NCI-H2107 treated with DMSO at 0.1 percent for 48 hours (cell line): ENCODE measurements around the gene UQCC3.
"Not testable (repeated sequence)": the region's sequence is repeated elsewhere in the genome, so short reads cannot be mapped to it uniquely, and the experiment has no call there.

Experiments
- DNase-seq: peaks from one replicate; lab custom pipeline; 2025; ENCODE audit not compliant: unreplicated experiment; lab: John Stamatoyannopoulos, UW

UQCC3 gene

GRCh38 chr11:62671608-62672389 is at the start of gene UQCC3, which contains the start of gene LBHD1:
TSS of gene UQCC3 (plus strand) at chr11:62671673. CDS start at chr11:62671746, 73 bp downstream.
TSS of gene LBHD1 (minus strand) at chr11:62672267. CDS start at chr11:62670031, 2,236 bp downstream.
- DNase-seq = peak; percentile 38

DNA sequence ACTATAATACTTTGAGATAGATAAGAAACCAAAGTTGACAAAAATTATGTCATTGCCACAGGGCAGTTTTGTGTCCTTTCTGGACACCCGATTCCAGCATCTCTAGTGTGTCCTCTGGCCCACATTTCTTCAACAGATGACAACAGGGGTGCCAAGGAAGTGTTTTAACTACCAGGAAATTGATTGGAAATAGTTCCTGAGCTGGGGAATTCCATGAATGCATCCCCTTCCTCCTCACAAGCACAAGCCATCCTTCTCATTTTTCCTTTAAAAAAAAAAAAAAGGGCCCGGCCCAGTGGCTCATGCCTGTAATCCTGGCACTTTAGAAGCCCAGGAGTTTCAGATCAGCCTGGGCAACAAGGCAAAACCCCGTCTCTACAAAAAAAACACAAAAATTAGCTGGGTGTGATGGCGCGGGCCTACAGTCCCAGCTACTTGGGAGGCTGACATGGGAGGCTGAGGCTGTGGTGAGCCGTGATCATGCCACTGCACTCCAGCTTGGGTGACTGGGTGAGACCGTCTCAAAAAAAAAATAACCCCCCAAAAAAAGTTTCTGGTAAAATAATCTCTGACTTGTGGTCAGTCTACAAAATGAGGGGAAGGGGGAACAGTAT is 48.9 kb upstream of the UQCC3 start:
- no peak for DNase-seq

- no peak for DNase-seq
These were observed 43.8 kb upstream of the UQCC3 start for GRCh38 chr11:62627713-62628112.

- no peak for DNase-seq
These were observed 39.0 kb upstream of the UQCC3 start for GRCh38 chr11:62632492-62632891.

GRCh38 chr11:62644220-62644619 is 27.3 kb upstream of the UQCC3 start:
- DNase-seq = no peak

GRCh38 chr11:62645671-62645945 is 25.9 kb upstream of the UQCC3 start:
- no peak for DNase-seq

DNA sequence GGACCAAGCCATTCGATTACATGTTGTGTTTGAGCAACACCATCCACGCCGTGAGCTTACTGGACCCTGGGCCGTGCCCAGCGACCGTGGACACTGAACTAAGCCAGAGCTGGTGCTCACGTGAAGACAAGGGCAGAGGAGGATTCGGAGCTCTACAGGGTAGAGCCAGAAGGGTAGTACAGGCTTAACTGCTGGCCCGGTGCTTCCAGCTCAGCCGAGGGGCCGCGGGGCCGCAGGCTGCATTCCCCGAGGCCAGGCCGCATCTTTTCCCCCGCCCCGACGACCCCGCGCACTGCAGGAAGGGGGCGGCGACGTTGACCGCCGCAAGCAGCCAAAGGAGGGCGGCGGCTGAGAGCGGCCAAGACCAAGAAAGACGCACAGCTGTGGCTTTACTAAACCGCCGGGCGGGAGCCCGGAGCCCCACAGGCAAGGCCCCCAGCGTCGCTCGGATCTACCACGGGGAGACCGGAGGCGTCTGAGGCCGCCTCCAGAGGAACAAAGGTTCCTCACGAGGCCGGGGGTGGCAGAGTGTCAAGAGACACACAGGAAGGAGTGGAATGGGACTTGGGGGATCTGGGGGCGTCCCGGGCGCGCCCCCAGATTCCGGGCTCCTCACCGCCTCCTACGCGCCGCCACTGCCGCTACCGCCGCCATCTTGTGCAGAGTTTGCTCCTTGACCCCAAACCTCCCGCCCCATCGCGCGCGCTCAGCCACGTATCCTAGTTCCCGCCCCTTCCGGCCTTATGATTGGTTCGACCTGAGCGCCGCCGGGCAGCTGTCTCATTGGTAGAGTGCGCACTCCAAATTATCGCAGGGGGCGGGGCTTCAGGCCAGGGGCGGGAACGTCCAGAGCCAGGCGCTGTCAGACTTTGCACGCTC is 25.3 kb upstream of the UQCC3 start, which contains the start of gene GANAB:
GANAB (minus strand) TSS at position 668 of the 879 bp plus-strand sequence; CDS start at position 654, 14 bp downstream.
- peak; percentile 95 for DNase-seq

GRCh38 chr11:62646825-62647608 is 24.5 kb upstream of the UQCC3 start:
- no peak for DNase-seq

DNA sequence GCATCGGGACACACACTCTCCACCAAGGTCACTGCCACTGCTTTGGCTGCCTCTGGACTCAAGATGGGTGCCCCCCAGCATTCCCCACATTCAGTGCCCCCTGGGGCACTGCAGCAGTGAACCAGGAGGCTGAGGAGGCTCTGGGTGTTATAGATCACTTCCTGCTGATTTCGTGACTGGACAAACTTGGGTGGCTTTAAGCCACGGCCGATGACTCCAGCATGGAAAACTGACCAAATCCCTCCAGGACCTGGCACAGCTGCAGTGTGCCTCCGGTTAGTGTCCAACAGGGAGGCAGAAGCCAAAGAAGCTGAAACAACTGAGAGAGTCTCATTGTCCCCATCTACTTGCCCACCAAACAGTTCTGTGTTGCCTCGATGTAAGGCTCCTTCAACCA is 23.9 kb upstream of the UQCC3 start:
- DNase-seq = no peak

DNA sequence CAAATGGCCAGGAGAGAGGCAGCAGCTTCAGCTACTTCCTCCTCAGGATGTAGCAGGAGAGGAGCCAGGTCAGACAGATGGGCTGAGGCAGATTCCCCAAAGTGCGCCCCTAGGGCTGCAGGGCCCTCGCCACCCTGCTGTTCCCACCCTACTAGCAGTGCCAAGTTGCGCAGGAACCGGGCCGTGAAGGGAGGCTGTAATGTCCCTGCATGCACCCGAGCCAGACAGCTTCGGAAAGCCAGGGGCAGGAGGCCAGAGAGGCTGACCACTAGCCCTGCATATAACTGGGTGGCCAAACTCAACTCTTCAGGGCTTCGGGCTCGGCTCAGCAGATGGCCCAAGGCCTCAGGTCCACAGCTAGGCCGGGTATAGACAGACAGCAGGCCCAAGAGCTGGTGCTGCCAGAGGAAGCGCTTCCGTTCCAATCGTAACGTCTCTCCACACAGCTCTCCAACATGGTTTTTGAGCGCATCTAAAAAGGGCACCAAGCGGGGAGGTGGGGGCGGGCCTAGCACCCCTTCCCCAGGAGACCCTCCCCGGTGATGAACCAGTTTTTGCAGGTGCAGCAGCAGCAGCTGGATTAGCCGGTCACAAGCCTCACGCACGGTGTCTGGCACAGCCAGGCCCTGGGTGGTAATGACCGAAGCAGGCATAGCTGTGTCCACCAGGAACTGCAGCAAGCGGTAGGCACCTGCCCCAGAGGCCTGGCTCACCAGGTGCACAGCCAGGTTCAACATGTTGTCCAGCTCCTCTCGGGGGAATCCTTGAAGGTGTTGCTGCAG is 23.1 kb upstream of the UQCC3 start:
- DNase-seq = no peak

GRCh38 chr11:62648967-62649364 is 22.5 kb upstream of the UQCC3 start:
- no peak for DNase-seq

DNA sequence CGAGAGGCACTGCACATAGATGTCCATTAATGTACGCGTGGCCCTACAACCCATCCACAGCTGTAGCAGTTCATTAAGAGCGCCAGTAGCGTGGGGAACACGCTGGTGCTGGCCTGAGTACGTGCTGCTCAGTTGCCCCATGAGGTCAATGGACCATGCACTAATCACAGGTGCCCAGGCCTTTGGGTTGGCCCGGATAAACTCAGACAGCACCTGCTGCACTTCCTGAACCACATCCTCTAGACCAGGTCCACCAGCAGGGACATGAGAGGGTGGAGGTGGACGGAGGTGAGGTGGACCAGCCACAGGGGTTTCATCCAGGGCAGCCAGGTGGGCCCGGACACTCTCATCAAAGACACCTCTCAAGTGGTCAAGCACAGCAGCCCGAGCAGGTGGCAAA is 22.0 kb upstream of the UQCC3 start:
- no peak for DNase-seq

DNA sequence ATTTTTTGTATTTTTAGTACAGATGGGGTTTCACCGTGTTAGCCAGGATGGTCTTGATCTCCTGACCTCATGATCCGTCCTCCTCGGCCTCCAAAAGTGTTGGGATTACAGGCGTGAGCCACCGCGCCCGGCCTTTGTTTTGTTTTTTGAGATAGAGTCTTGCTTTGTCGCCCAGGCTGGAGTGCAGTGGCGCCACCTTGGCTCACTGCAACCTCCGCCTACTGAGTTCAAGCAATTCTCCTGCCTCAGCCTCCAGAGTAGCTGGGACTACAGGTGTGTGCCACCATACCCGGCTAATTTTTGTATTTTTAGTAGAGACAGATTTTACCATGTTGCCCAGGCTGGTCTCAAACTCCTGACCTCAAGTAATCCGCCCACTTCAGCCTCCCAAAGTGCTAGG is 21.2 kb upstream of the UQCC3 start:
- not testable (repeated sequence) for DNase-seq

DNA sequence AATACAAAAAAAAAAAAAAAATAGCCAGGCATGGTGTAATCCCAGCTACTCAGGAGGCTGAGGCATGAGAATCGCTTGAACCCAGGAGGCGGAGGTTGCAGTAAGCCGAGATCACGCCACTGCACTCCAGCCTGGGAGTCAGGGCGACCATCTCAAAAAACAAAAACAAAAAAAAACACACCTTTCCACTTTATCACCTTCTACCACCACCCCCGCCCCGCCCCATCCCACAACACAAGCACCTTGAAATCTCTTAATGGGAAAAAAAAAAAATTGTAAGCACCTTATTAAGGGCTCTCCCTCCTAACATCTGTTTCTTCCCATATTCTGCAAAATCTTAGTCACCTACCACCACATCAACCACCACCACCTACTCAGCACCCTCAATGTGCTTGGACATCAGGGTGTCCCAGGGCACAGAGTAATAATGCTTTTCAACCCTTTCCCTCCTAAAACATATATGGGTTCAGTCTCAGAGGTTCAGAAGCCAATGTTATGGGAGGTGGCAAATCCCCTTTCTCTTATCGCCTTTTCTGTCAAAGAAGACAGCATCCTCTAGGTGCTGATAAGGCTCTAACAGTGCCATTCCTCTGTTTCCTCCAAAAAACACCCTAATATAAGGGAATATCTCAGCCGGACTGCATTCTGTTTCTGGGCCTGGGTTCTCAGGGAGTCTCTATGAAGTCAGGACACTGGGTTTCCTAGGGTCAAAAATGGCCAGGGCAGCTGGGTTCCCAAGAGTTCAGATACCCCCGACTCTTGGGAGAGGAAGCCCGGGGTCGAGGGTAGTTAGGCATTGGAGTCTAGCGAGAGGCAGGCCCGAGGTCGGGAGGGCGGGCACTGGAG is 19.1 kb upstream of the UQCC3 start:
- no peak for DNase-seq

DNA sequence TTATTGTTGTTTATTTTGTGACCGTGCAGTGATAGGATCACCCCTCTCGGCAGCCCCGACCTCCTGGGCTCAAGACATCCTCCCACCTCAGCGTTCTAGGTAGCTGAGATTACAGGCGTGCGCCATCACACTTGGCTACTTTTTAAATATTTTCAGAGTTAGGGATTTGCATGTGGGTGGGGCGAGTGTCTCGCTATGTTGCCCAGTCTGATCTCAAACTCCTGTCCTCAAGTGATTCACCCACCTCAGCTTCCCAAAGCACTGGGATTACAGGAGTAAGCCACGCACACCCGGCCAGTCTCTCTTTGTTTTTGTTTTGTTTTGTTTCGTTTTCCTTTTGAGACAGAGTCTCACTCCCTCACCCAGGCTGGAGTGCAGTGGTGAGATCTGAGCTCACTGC is 17.2 kb upstream of the UQCC3 start:
- DNase-seq = no peak

DNA sequence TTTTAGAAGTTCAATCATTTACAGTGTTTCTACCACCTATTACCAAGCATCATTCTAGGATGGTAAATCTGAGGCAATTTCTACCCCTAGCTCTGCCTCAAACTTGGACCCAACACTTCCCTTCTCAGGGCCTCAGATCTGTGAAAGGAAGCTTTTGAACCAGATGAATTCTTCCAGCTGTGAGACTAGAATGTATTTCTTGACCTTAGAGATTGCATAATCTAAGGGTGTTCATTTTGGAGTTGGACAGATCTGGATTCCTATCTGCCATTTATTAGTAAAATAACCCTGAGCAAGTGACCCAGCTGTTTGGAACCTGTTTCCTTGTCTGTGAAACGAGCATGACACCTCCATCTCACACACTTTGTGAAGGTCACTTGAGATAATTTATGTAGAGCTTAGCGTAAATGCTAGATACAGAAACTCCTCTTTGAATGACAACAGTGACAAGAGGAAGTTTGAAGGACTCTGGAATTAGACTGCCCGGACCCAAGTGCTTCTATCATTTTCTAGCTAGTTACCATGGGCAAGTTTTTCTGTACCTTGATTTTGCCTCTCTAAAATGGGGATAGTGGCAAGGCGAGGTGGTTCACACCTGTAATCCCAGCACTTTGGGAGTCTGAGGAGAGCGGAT is 14.6 kb upstream of the UQCC3 start:
- no peak for DNase-seq

DNA sequence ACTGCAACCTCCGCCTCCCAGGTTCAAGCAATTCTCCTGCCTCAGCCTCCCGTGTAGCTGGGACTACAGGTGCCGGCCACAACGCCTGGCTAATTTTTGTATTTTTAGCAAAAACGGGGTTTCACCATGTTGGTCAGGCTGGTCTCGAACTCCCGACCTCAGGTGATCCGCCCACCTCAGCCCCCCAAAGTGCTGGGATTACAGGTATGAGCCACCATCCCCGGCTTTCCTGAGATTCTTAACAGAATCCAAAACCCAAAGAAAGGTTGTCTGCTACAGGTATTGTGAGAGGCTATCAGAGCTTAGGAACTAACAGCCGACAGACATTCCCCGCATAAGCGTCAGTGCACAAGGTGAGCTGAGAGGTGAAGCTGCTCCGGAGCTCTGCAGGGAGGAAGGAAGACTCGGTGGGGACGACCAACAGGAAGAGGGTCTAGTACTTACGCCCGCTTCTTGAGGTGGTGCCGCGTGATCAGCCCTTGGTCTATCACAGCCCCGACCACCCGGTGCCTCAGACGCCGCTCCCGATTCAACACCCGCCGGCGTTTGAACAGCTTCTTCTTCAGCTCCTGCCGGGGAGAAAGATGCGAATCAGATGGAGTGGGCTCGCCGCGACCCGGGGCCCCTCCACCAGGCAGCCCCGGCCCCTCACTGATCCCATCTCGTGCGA is 6.9 kb upstream of the UQCC3 start:
- peak; percentile 41 for DNase-seq

GRCh38 chr11:62665075-62665598 is 6.3 kb upstream of the UQCC3 start, which contains the start of the genes C11orf98 and CSKMT:
TSS of gene C11orf98 (minus strand) at chr11:62665210. CDS start at chr11:62665169, 41 bp downstream.
TSS of gene CSKMT (plus strand) at chr11:62665312. CDS start at chr11:62665880, 568 bp downstream.
- DNase-seq = peak; percentile 78
